Smooth muscle cell (in vitro differentiated cells): ENCODE measurements around the gene ACAA1. TPM values are rescaled to one million over a fixed set of nuclear protein-coding genes. Genes with fewer than 3 reads are reported as not detected.

Experiments
- polyA plus RNA-seq: library from polyadenylated mRNA; unstranded; fragments of >200 nt; fragmentation: Nextera tagmentation; extraction: Ambion mirVana; gene quantifications from 2 replicates; pipeline ENCODE4 v1.2.1, GENCODE V29; 2016
- small RNA-seq: library from RNA; depleted of rRNA; stranded (forward); fragments of <200 nt; gene quantifications from one replicate; pipeline ENCODE3, GENCODE V24; 2014
- total RNA-seq: library from RNA; depleted of rRNA; stranded (reverse); fragments of >200 nt; gene quantifications from 2 replicates; pipeline ENCODE4 v1.2.3, GENCODE V29; 2014

ACAA1 gene
- total and polyA plus RNA-seq, 2 experiments from 2014 or later, result 22.7 to 41.8 TPM

Small RNA genes within 50 kb of the gene (small RNA-seq; reads per million reads assigned to genes)
- gene RF00019, result not detected

Other genes with a start within 250 kb of the ACAA1 start
- 3.4 and 3.8 TPM in 2 replicates for gene VILL, start 146.3 kb downstream of the ACAA1 start, total RNA-seq
- 2.3 and 5.6 TPM in 2 replicates for gene VILL, start 146.3 kb downstream of the ACAA1 start, polyA plus RNA-seq
- gene PLCD1, start 107.5 kb downstream of the ACAA1 start, total RNA-seq, result 20.5 and 21.3 TPM in 2 replicates
- gene PLCD1, start 107.5 kb downstream of the ACAA1 start, polyA plus RNA-seq, result 33.3 and 34.8 TPM in 2 replicates
- gene DLEC1, start 97.9 kb downstream of the ACAA1 start, total RNA-seq, result 0.27 and 0.54 TPM in 2 replicates
- gene DLEC1, start 97.9 kb downstream of the ACAA1 start, polyA plus RNA-seq, result 0.61 TPM in 1 of 2 replicates, not detected in the other
- gene MYD88, start 1.5 kb upstream of the ACAA1 start, total RNA-seq, result 8.2 and 14.1 TPM in 2 replicates
- gene MYD88, start 1.5 kb upstream of the ACAA1 start, polyA plus RNA-seq, result 37.4 and 37.5 TPM in 2 replicates
- gene OXSR1, start 28.4 kb upstream of the ACAA1 start, total RNA-seq, result 50.3 and 50.6 TPM in 2 replicates
- 11.9 and 21.7 TPM in 2 replicates for gene OXSR1, start 28.4 kb upstream of the ACAA1 start, polyA plus RNA-seq
- gene SLC22A13, start 128.7 kb upstream of the ACAA1 start, total RNA-seq, result 0.13 TPM in 2 replicates
- 0.43 TPM in 1 of 2 replicates, not detected in the other for gene SLC22A13, start 128.7 kb upstream of the ACAA1 start, polyA plus RNA-seq
- 0.09 and 0.54 TPM in 2 replicates for gene SLC22A14, start 145.2 kb upstream of the ACAA1 start, total RNA-seq
- gene SLC22A14, start 145.2 kb upstream of the ACAA1 start, polyA plus RNA-seq, result 0.66 and 0.84 TPM in 2 replicates
- 0.40 and 2.0 TPM in 2 replicates for gene XYLB, start 209.7 kb upstream of the ACAA1 start, total RNA-seq
- gene XYLB, start 209.7 kb upstream of the ACAA1 start, polyA plus RNA-seq, result 0.61 and 1.5 TPM in 2 replicates